SU-DHL-6 (cell line): ENCODE results near the gene SF3A1.
"Not testable (repeated sequence)": the region's sequence is repeated elsewhere in the genome, so short reads cannot be mapped to it uniquely, and the experiment has no call there.

Experiments used
- H2AFZ ChIP-seq: fragments of 200-600 bp; sonication (generic); 2 replicates; pipeline ENCODE4 v1.6.1; 2014; ENCODE audit warnings: low read depth, mild to moderate bottlenecking, moderate library complexity, mixed read lengths, antibody characterized with exemption, low read length; ENCODE audit not compliant: severe bottlenecking
- H3F3A ChIP-seq: fragments of 200-600 bp; shearing (Covaris generic); 2 replicates; pipeline ENCODE4 v1.6.0; 2016; ENCODE audit warnings: antibody characterized with exemption, mild to moderate bottlenecking; ENCODE audit not compliant: insufficient read depth
- H3K27ac ChIP-seq: fragments of 200-600 bp; sonication (generic); 2 replicates; pipeline ENCODE4 v1.5.1; 2016; ENCODE audit warnings: low read depth, mild to moderate bottlenecking, low read length, moderate library complexity, mixed read lengths
- H3K27me3 ChIP-seq: fragments of 200-600 bp; sonication (generic), shearing (Covaris generic); 2 replicates; pipeline ENCODE4 v1.6.0; 2014; ENCODE audit warnings: mild to moderate bottlenecking, low read length
- H3K36me3 ChIP-seq: fragments of 200-600 bp; sonication (generic); 2 replicates; pipeline ENCODE4 v1.6.1; 2014; ENCODE audit warnings: mild to moderate bottlenecking, low read length, mixed read lengths
- H3K4me2 ChIP-seq: fragments of 300-600, 200-600 bp; shearing (Covaris generic), sonication (generic); 2 replicates; pipeline ENCODE4 v1.6.0; 2014; ENCODE audit warnings: low read length, low read depth, mild to moderate bottlenecking; ENCODE audit not compliant: poor library complexity, severe bottlenecking
- H3K4me3 ChIP-seq: fragments of 200-600 bp; sonication (generic); 2 replicates; pipeline ENCODE4 v1.5.1; 2014; ENCODE audit warnings: antibody characterized with exemption, low read length, mild to moderate bottlenecking, mixed read lengths; ENCODE audit not compliant: insufficient read depth, poor library complexity, severe bottlenecking
- H3K79me2 ChIP-seq: fragments of 200-600 bp; sonication (generic); 2 replicates; pipeline ENCODE4 v1.6.1; 2014; ENCODE audit warnings: mild to moderate bottlenecking, low read length, moderate library complexity; ENCODE audit not compliant: insufficient read depth
- H3K9ac ChIP-seq: fragments of 200-600 bp; sonication (generic); 2 replicates; pipeline ENCODE4 v1.7.0; 2014; ENCODE audit warnings: mild to moderate bottlenecking, low read length
- H3K9me2 ChIP-seq: fragments of 200-600 bp; sonication (generic); replicated peaks from 2 replicates; pipeline ENCODE4 v1.6.1; 2014; ENCODE audit warnings: low read length; ENCODE audit not compliant: insufficient read depth
- H3K9me3 ChIP-seq: fragments of 200-600 bp; sonication (generic); 2 replicates; pipeline ENCODE4 v1.6.1; 2014; ENCODE audit warnings: low read length, mixed read lengths; ENCODE audit not compliant: insufficient read depth
- H4K20me1 ChIP-seq: fragments of 200-600 bp; sonication (generic); 2 replicates; pipeline ENCODE4 v1.6.1; 2014; ENCODE audit warnings: low read depth, mild to moderate bottlenecking, antibody characterized with exemption, low read length, moderate library complexity, mixed read lengths
- CTCF ChIP-seq: fragments of 200-600 bp; sonication (generic); IDR thresholded peaks from one replicate; pipeline ENCODE4 v1.5.1; 2017; ENCODE audit warnings: antibody characterized with exemption, mild to moderate bottlenecking, low read length, moderate library complexity; ENCODE audit not compliant: insufficient read depth, poor library complexity, severe bottlenecking
- EZH2phosphoT487 ChIP-seq: fragments of 200-600 bp; sonication (generic), shearing (Covaris generic); conservative IDR thresholded peaks from 2 replicates; pipeline ENCODE4 v1.6.1; 2018; ENCODE audit warnings: mild to moderate bottlenecking, antibody characterized with exemption, low read length, moderate library complexity, mixed read lengths

The SF3A1 gene

GRCh38 chr22:30338802-30339201 is 17.9 kb downstream of the SF3A1 start:
- Histone ChIP-seq H4K20me1 (no peaks in the 10 kb centered on the region), H3F3A (no peaks in the 10 kb centered on the region), H3K9ac (no peak overlapping the region), H3K27me3 (no peaks in the 10 kb centered on the region), H3K9me2 (no peaks in the 10 kb centered on the region), H3K27ac (no peak overlapping the region), H3K9me3 (no peaks in the 10 kb centered on the region), H3K4me2 (no peak overlapping the region), H3K36me3 (peaks cover 18% of the 10 kb centered on the region; the same call in 1 of the 2 replicates), H2AFZ (no peak overlapping the region), H3K4me3 (no peak overlapping the region), H3K79me2 (no peaks in the 10 kb centered on the region)
- TF ChIP-seq EZH2phosphoT487 = no peak
- no peak for TF ChIP-seq CTCF

- not testable (repeated sequence) for H3K9me3 ChIP-seq, H3K4me3 ChIP-seq, H3F3A ChIP-seq, H2AFZ ChIP-seq, H3K4me2 ChIP-seq, H3K9ac ChIP-seq, H3K27me3 ChIP-seq, H3K9me2 ChIP-seq, H3K27ac ChIP-seq, H4K20me1 ChIP-seq, H3K79me2 ChIP-seq
- peaks cover 14% of the 10 kb centered on the region; the same call in 1 of the 2 replicates for H3K36me3 ChIP-seq
Measured at GRCh38 chr22:30338341-30338740, 18.4 kb downstream of the SF3A1 start.

GRCh38 chr22:30337461-30337778 is 19.3 kb downstream of the SF3A1 start:
- no peaks in the 10 kb centered on the region for H3K79me2 ChIP-seq
- no peaks in the 10 kb centered on the region for H3K27me3 ChIP-seq
- H3K4me3 ChIP-seq = no peak overlapping the region
- no peak overlapping the region for H2AFZ ChIP-seq
- H4K20me1 ChIP-seq = no peaks in the 10 kb centered on the region
- H3K9ac ChIP-seq = no peak overlapping the region
- TF ChIP-seq EZH2phosphoT487 (no peak), CTCF (no peak)
- H3K36me3 ChIP-seq = peaks cover 11% of the 10 kb centered on the region; the same call in 1 of the 2 replicates
- no peak overlapping the region for H3K27ac ChIP-seq
- no peaks in the 10 kb centered on the region for H3K9me3 ChIP-seq
- no peaks in the 10 kb centered on the region for H3K9me2 ChIP-seq
- no peaks in the 10 kb centered on the region for H3F3A ChIP-seq
- no peak overlapping the region for H3K4me2 ChIP-seq

GRCh38 chr22:30336752-30337460 is 19.8 kb downstream of the SF3A1 start:
- Histone ChIP-seq H3F3A (no peaks in the 10 kb centered on the region), H3K4me2 (no peak overlapping the region), H3K9me2 (no peaks in the 10 kb centered on the region), H3K4me3 (no peak overlapping the region), H3K79me2 (no peaks in the 10 kb centered on the region), H3K27ac (no peak overlapping the region), H3K9ac (no peak overlapping the region), H3K9me3 (no peaks in the 10 kb centered on the region), H4K20me1 (no peaks in the 10 kb centered on the region), H2AFZ (no peak overlapping the region), H3K36me3 (peaks cover 8% of the 10 kb centered on the region; the same call in 1 of the 2 replicates), H3K27me3 (no peaks in the 10 kb centered on the region)
- TF ChIP-seq EZH2phosphoT487 = no peak
- TF ChIP-seq CTCF = no peak
